ENCODE results near the gene B4GALNT4.
"Not testable (repeated sequence)": the region's sequence is repeated elsewhere in the genome, so short reads cannot be mapped to it uniquely, and the experiment has no call there.

B4GALNT4 gene

GRCh38 chr11:339963-340362 is 29.3 kb upstream of the B4GALNT4 start:
- Histone ChIP-seq H3K4me1 (ENCODE audit: control insufficient read depth in 1 of 2, insufficient read depth in 2 of 2, low read length in 2 of 2) (peaks cover 8 to 16% of the 10 kb centered on the region in 2 donors), H3K27me3 (ENCODE audit: low read depth, low read length) (no peaks in the 10 kb centered on the region), H3K36me3 (ENCODE audit: control insufficient read depth in 1 of 2, insufficient read depth in 2 of 2, low read length in 2 of 2) (no peaks in the 10 kb centered on the region), H3K4me3 (ENCODE audit: low read depth in 1 of 2, low read length in 2 of 2) (no peak overlapping the region), H3K9me3 (ENCODE audit: control insufficient read depth in 1 of 2, low read length in 2 of 2) (no peaks in the 10 kb centered on the region), H3K27ac (ENCODE audit: low read length) (no peak overlapping the region)

- H3K9me3 ChIP-seq (ENCODE audit: control insufficient read depth in 1 of 2, low read length in 2 of 2): no peaks in the 10 kb centered on the region
- no peak overlapping the region for H3K27ac ChIP-seq (ENCODE audit: low read length)
- H3K36me3 ChIP-seq (ENCODE audit: control insufficient read depth in 1 of 2, insufficient read depth in 2 of 2, low read length in 2 of 2): no peaks in the 10 kb centered on the region
- H3K4me3 ChIP-seq (ENCODE audit: low read depth in 1 of 2, low read length in 2 of 2): no peak overlapping the region
- peaks cover 8 to 11% of the 10 kb centered on the region in 2 donors for H3K4me1 ChIP-seq (ENCODE audit: control insufficient read depth in 1 of 2, insufficient read depth in 2 of 2, low read length in 2 of 2)
- no peaks in the 10 kb centered on the region for H3K27me3 ChIP-seq (ENCODE audit: low read depth, low read length)
Observed at GRCh38 chr11:340539-341512, 28.5 kb upstream of the B4GALNT4 start.

- H3K4me3 ChIP-seq (ENCODE audit: low read depth in 1 of 2, low read length in 2 of 2): no peak overlapping the region
- H3K9me3 ChIP-seq (ENCODE audit: control insufficient read depth in 1 of 2, low read length in 2 of 2): no peaks in the 10 kb centered on the region
- H3K36me3 ChIP-seq (ENCODE audit: control insufficient read depth in 1 of 2, insufficient read depth in 2 of 2, low read length in 2 of 2): no peaks in the 10 kb centered on the region
- no peak overlapping the region for H3K27ac ChIP-seq (ENCODE audit: low read length)
- H3K27me3 ChIP-seq (ENCODE audit: low read depth, low read length): no peaks in the 10 kb centered on the region
- H3K4me1 ChIP-seq (ENCODE audit: control insufficient read depth in 1 of 2, insufficient read depth in 2 of 2, low read length in 2 of 2): no peaks in the 10 kb centered on the region
Observed at GRCh38 chr11:342328-342727, 27.0 kb upstream of the B4GALNT4 start.

GRCh38 chr11:344836-345578 is 24.3 kb upstream of the B4GALNT4 start:
- Histone ChIP-seq H3K36me3 (ENCODE audit: control insufficient read depth in 1 of 2, insufficient read depth in 2 of 2, low read length in 2 of 2) (no peaks in the 10 kb centered on the region), H3K4me1 (ENCODE audit: control insufficient read depth in 1 of 2, insufficient read depth in 2 of 2, low read length in 2 of 2) (no peaks in the 10 kb centered on the region), H3K27me3 (ENCODE audit: low read depth, low read length) (no peaks in the 10 kb centered on the region), H3K4me3 (ENCODE audit: low read depth in 1 of 2, low read length in 2 of 2) (no peak overlapping the region), H3K27ac (ENCODE audit: low read length) (no peak overlapping the region), H3K9me3 (ENCODE audit: control insufficient read depth in 1 of 2, low read length in 2 of 2) (no peaks in the 10 kb centered on the region)

GRCh38 chr11:346529-346928 is 22.8 kb upstream of the B4GALNT4 start:
- H3K27ac ChIP-seq (ENCODE audit: low read length): no peak overlapping the region
- H3K9me3 ChIP-seq (ENCODE audit: control insufficient read depth in 1 of 2, low read length in 2 of 2): no peaks in the 10 kb centered on the region
- H3K4me1 ChIP-seq (ENCODE audit: control insufficient read depth in 1 of 2, insufficient read depth in 2 of 2, low read length in 2 of 2): no peaks in the 10 kb centered on the region
- H3K36me3 ChIP-seq (ENCODE audit: control insufficient read depth in 1 of 2, insufficient read depth in 2 of 2, low read length in 2 of 2): no peaks in the 10 kb centered on the region
- no peaks in the 10 kb centered on the region for H3K27me3 ChIP-seq (ENCODE audit: low read depth, low read length)
- no peak overlapping the region for H3K4me3 ChIP-seq (ENCODE audit: low read depth in 1 of 2, low read length in 2 of 2)

- not testable (repeated sequence) for H3K36me3 ChIP-seq (ENCODE audit: control insufficient read depth in 1 of 2, insufficient read depth in 2 of 2, low read length in 2 of 2); H3K27ac ChIP-seq (ENCODE audit: low read length); H3K4me3 ChIP-seq (ENCODE audit: low read depth in 1 of 2, low read length in 2 of 2); H3K4me1 ChIP-seq (ENCODE audit: control insufficient read depth in 1 of 2, insufficient read depth in 2 of 2, low read length in 2 of 2); H3K9me3 ChIP-seq (ENCODE audit: control insufficient read depth in 1 of 2, low read length in 2 of 2); H3K27me3 ChIP-seq (ENCODE audit: low read depth, low read length)
Observed at GRCh38 chr11:349270-349954, 19.9 kb upstream of the B4GALNT4 start.

- not testable (repeated sequence) for H3K27me3 ChIP-seq (ENCODE audit: low read depth, low read length); H3K36me3 ChIP-seq (ENCODE audit: control insufficient read depth in 1 of 2, insufficient read depth in 2 of 2, low read length in 2 of 2); H3K9me3 ChIP-seq (ENCODE audit: control insufficient read depth in 1 of 2, low read length in 2 of 2); H3K27ac ChIP-seq (ENCODE audit: low read length); H3K4me1 ChIP-seq (ENCODE audit: control insufficient read depth in 1 of 2, insufficient read depth in 2 of 2, low read length in 2 of 2); H3K4me3 ChIP-seq (ENCODE audit: low read depth in 1 of 2, low read length in 2 of 2)
Observed at GRCh38 chr11:350033-350722, 19.1 kb upstream of the B4GALNT4 start.

GRCh38 chr11:350723-351255 is 18.5 kb upstream of the B4GALNT4 start:
- Histone ChIP-seq H3K27me3 (ENCODE audit: low read depth, low read length) (no peaks in the 10 kb centered on the region), H3K4me3 (ENCODE audit: low read depth in 1 of 2, low read length in 2 of 2) (no peak overlapping the region), H3K4me1 (ENCODE audit: control insufficient read depth in 1 of 2, insufficient read depth in 2 of 2, low read length in 2 of 2) (peaks cover 3 to 11% of the 10 kb centered on the region in 2 donors), H3K9me3 (ENCODE audit: control insufficient read depth in 1 of 2, low read length in 2 of 2) (no peaks in the 10 kb centered on the region), H3K27ac (ENCODE audit: low read length) (no peak overlapping the region), H3K36me3 (ENCODE audit: control insufficient read depth in 1 of 2, insufficient read depth in 2 of 2, low read length in 2 of 2) (peaks cover 0 to 5% of the 10 kb centered on the region in 2 donors)

GRCh38 chr11:351411-351810 is 17.9 kb upstream of the B4GALNT4 start:
- Histone ChIP-seq H3K9me3 (ENCODE audit: control insufficient read depth in 1 of 2, low read length in 2 of 2) (no peaks in the 10 kb centered on the region), H3K27ac (ENCODE audit: low read length) (no peak overlapping the region), H3K4me1 (ENCODE audit: control insufficient read depth in 1 of 2, insufficient read depth in 2 of 2, low read length in 2 of 2) (peaks cover 3 to 11% of the 10 kb centered on the region in 2 donors), H3K4me3 (ENCODE audit: low read depth in 1 of 2, low read length in 2 of 2) (no peak overlapping the region), H3K36me3 (ENCODE audit: control insufficient read depth in 1 of 2, insufficient read depth in 2 of 2, low read length in 2 of 2) (peaks cover 0 to 5% of the 10 kb centered on the region in 2 donors), H3K27me3 (ENCODE audit: low read depth, low read length) (no peaks in the 10 kb centered on the region)

GRCh38 chr11:352456-353031 is 16.8 kb upstream of the B4GALNT4 start:
- Histone ChIP-seq H3K36me3 (ENCODE audit: control insufficient read depth in 1 of 2, insufficient read depth in 2 of 2, low read length in 2 of 2) (peaks cover 0 to 5% of the 10 kb centered on the region in 2 donors), H3K27me3 (ENCODE audit: low read depth, low read length) (no peaks in the 10 kb centered on the region), H3K9me3 (ENCODE audit: control insufficient read depth in 1 of 2, low read length in 2 of 2) (no peaks in the 10 kb centered on the region), H3K4me3 (ENCODE audit: low read depth in 1 of 2, low read length in 2 of 2) (peak overlapping the region in 1 of 2 donors; percentile 42), H3K27ac (ENCODE audit: low read length) (peak overlapping the region; percentile 52), H3K4me1 (ENCODE audit: control insufficient read depth in 1 of 2, insufficient read depth in 2 of 2, low read length in 2 of 2) (peaks cover 3 to 11% of the 10 kb centered on the region in 2 donors)
